GM18517 (cell line): Measurements from ENCODE around the gene LCN6.
"Not testable (repeated sequence)": the region's sequence is repeated elsewhere in the genome, so short reads cannot be mapped to it uniquely, and the experiment has no call there.

ENCODE experiments used
- ATAC-seq: cut with Tn5 transposase; IDR thresholded peaks from one replicate; pipeline ENCODE4 v1.9.1; 2021; ENCODE audit warnings: mild to moderate bottlenecking, moderate library complexity; ENCODE audit not compliant: unreplicated experiment

Gene LCN6

DNA sequence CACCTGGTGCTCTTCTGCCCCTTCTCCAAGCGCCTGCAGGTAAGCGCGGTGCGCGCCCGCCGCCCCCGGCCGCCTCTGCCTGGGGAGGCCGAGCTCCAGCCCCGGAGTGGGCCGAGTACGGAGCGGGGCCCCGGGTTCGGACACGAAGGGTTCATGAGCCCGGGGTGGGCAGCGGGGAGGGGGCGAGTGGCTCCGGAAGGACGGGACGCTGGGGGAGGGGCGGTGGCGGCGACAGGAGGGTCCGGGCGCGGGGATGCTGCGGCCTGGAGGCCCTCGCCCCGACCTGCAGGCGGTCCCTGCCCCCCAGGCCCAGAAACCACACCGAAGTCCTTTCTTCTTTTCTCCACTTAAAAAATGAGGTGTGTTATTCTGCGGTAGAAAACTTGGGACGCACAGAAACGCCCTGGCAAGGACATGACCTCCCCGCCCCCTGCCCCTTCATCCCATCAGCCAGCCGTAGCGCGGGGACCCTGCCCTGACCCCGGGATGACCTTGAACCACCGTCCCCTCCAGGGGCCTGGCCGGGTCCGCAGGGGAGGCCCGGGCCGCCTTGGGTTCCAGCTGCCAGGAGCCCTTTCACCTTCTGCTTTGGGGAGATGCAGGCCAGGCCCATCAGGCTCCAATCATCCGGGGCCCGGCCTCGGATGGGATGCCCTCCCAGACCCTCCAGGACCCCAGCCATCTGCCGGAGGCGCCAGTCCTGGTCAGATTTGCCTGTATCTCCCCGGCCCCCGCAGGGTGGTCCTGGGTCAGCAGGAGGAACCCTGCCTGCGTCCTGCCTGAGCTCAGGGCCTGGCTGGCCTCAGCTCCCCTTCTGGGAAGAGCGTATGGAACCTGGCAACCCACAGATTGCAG lies 35.4 kb downstream of the LCN6 start:
- ATAC-seq, result no peak

DNA sequence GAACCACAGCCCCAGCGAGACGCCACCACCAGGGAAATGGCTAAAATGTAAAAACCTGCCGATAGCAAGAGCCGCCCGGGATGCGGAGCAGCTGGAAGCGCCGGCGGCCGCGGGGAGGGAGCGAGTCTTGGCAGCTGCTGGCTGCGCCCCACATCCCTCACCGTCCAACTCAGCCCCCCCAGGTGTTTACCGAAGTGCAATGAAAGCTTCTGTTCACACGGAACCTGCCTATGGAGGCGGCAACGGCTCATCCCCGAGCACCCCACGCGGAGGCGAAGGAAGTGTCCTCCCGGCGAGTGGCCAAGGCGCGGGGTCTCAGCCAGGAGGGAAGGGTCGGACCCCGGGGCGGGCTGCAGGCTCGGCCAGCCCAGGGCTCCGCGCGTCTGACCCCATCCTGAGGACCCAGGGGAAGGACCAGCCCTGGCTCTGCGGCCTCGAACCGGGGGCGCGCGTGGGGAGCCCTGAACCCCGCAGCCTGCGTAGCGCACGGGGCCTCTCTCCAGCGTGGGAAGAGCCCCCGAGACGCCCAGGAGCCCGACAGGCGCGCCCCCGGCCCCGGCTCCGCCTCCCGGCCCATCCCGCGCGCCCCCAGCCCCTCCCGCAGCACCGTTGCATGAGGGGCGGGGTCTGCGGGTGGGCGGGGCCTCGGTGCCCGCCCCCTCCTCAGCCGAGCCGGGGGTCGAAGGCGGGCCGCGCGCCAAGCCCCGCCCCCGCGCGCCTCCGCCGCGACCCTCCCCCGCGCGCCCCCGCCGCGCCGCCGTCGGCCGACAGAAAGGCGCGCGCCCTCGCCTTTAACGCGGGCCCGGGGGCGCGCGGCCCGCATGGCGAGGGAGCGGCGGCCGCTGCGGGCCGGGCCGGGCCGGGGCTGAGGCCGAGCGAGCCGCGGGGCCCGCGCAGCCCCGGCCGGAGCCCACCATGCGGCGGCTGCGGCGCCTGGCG lies 36.3 kb downstream of the LCN6 start, which contains the start of gene DIPK1B:
TSS of gene DIPK1B (plus strand) at position 822 of the 939 bp plus-strand sequence. CDS start at position 916, 94 bp downstream.
- ATAC-seq, result no peak

DNA sequence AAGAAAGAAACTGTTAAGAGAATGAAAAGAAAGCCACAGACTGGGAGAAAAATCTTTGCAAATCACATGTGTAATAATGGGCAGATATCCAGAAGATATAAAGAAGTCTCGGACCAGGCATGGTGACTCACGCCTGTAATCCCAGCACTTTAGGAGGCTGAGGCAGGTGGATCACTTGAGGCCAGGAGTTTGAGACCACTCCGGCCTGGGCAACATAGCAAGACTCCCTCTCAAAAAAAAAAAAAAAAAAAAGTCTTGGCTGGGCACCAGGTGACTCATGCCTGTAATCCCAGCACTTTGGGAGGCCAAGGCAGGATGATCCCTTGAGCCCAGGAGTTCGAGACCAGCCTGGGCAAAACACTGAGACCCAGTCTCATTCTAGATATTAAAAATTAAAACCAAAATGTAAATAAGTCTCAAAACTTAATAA lies 37.1 kb downstream of the LCN6 start:
- not testable (repeated sequence) for ATAC-seq

DNA sequence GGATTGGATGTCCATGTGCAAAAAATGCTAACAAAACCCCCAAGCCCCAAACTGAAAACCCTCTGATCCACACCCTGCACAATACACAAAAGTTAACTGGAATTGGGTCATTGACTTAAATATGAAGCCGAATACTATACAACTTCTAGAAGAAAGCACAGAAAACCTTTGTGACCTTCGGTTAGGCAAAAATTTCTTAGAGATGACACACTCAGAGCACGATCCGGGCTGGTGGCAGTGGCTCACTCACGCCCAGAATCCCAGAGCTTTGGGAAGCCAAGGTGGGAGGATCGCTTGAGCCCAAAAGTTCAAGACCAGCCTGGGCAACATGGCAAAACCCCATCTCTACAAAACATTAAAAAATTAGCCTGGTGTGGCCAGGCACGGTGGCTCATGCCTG lies 37.8 kb downstream of the LCN6 start:
- no peak for ATAC-seq

DNA sequence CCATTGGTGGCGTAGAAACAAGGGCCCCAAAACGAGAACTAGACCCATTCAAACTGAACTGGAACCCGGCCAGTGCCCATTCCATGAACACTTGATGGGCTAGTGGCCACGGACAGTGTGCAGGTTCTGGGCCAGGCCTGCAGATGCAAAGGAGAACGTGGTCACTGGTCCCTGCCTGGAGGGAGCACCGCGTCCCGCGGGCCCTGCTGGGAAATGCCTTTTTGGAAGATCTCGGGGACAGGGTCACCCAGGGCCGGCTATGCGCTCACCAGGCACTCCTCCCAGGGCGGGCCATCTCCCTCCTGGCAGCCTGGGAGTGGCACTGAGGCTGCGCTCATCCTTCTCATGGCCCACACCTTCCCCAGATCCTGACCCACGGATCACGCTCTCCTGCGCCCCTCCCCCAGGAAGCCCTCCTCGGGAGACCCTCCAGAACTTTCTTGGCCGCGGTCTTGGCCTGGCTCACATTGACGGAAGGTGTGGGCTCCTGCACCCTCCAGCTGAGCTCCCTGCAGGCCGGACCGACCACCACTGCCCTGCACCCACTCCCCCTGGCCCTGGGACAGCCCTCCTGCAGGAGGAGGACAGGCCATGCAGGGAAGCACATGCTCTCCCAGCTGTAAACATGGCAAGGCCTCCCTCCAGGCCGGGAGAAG lies 38.7 kb downstream of the LCN6 start:
- no peak for ATAC-seq

DNA sequence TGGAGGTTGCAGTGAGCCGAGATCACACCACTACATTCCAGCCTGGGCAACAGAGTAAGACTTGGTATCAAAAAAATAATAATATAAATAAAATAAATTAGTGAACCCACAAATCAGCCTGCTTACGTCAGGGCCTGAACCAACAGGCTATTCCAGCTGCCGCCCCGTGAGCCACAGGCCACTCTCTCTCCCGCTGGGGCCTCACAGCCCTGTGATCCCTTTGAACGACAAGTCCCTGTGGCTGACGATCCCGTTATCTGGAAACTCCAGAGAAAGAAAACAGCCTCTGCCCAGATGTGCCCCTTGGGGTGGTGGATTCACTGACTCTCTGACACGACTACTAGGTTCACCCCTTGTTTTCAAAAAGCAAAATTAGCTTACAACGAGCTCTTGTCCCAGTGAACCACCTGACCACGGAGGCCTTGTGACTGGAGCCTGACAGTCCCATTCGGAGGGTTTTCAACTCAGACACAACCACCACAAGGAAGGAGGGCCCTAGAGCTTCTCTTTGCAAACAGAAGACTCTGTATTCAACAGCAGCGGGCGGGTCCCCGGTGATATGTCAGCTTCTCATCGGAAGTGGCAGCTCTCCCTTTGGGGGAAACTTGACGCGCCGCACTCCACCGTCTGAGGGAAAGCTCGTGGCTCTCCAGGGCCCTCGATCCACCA lies 40.3 kb downstream of the LCN6 start:
- ATAC-seq, result no peak

DNA sequence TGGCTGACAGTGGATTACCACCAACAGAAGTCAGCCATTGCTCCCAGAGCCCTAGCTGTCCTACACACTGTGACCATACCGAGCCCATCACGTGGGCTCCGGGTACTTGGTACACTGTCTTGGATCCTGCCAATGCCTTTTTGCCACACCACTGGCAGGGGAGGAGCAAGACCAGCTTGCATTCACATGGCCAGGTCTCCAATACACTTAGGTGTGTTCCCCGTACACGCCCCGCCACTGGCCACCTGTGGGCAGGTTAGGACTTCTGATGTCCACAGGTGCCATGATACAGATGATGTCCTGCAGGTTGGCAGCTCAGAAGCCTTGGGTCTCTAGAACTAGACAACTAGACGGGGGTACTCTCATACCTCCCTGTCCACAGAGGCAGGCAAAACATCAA lies 41.3 kb downstream of the LCN6 start:
- no peak for ATAC-seq

DNA sequence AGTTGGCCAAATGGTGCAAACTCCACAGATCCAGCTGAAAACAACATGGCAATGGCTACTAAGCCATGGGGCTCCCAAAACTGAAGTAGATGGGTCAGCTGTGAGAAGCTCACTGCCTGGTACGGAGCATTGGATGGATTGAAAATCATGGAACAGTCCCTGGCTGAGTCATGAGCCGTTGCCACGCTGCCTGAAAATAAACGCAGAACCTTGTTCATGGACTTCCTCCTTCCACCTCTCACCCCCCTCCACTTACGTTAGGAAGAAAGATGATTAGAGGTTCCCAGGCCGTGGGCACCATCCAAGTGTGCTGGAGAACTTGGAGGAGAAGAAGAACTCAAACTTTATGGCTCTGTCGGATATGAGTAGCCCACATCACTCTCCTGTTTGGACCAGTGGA lies 42.8 kb downstream of the LCN6 start:
- no peak for ATAC-seq

DNA sequence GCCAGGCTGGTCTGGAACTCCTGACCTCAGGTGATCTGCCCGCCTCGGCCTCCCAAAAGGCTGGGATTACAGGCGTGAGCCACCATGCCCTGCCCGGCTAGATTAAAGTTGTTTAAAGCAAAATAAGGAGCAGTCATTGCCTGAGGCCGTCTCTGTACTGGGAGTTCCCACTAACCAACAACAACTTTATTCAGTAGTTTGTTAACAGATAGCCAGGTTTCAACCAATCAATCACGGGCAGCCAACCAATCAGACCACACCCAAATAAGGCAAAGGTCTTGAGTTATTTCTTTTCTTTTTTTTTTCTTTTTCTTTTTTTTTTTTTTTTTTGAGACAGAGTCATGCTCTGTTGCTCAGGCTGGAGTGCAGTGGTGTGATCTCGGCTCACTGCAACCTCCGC lies 43.6 kb downstream of the LCN6 start:
- not testable (repeated sequence) for ATAC-seq

DNA sequence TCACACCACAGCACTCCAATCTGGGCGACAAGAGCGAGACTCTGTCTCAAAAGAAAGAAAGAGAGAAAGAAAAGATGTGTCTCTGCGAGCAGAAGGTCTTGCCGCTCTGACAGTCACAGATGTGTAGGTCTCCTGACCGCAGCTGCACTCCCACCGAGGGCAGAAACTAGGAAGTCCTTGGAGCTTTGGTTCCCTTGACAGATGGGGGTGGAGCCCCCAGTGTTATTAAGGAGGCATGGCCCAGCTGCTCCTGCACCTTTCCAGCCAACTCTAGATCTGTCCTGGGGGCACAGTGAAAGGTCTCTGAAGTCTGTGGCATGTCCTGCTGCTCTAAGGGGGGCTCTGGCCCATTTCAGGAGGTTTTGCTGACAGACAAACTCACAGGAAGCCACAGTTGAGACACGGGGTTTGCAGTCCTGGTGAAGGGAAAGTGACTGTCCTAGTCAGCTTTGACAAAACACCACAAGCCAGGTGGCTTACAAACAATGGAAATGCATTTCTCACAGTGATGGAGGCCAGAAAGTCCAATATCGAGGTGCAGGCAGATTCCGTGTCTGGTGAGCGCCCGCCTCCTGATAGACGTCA lies 45.0 kb downstream of the LCN6 start:
- no peak for ATAC-seq

DNA sequence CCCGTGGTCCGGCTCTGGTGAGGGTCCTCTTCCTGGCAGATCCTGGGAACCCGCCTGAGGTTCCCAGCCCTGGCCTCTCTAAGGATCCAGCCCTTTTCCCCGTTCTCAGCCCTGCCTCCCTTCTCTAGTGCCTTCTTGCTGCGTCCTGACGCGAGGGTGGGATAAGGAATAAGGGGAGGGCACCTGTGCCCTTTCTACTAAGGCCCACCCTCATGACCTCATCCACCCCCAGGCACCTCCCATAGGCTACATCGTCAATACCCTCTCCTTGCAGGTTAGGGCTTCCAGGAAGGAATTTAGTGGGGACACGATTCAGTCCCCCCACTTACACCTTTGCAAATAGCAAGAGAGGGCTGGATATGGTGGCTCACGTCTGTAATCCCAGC lies 46.7 kb downstream of the LCN6 start:
- no peak for ATAC-seq

DNA sequence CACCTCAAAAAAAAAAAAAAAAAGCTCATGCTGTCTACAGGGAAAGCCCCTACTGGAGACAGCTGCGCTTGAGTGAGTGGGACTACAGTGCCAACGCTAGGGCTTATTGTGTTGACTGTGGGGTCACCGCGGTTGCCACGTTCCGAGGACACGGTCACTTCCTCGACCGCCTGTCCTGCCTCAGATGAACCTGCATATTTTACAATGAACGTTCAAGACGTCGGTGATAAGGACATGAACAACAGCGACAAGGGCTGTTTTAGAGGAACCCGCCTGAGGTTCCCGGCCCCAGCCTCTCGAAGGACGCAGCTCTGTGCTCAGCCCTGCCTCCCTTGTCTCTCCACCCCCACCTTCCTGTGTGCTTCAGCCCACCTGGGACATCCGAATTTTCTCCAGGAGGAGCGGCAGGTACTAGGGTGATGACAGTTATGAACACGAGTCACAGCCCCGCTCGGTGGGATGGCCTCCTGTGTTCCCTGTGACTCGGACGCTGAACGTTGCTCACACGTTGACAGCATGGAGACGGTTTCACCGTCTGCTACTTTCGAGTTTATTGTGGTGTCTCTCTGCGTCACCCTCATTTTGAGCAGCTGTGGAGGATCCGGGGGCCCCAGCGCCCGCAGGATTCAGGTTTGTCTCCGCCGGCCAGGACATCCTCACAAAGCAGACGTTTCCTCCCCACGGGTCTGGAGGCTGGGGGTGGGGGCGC lies 47.2 kb downstream of the LCN6 start:
- no peak for ATAC-seq

DNA sequence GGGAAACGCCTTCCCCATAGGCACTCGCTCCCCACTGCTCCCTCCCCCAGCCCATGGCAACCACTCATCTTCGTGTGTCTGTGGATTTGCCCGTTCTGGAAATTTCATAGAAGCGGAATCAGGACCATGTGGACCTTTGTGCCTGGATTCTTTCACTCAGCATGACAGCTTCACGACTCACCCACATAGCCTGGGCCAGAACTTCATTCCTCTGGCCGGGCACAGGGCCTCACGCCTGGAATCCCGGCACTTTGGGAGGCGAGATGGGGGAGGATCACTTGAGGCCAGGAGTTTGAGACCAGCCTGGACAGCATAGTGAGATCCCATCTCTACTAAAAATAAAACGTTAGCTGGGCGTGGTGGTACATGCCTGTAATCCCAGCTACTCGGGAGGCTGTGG lies 48.0 kb downstream of the LCN6 start:
- no peak for ATAC-seq

DNA sequence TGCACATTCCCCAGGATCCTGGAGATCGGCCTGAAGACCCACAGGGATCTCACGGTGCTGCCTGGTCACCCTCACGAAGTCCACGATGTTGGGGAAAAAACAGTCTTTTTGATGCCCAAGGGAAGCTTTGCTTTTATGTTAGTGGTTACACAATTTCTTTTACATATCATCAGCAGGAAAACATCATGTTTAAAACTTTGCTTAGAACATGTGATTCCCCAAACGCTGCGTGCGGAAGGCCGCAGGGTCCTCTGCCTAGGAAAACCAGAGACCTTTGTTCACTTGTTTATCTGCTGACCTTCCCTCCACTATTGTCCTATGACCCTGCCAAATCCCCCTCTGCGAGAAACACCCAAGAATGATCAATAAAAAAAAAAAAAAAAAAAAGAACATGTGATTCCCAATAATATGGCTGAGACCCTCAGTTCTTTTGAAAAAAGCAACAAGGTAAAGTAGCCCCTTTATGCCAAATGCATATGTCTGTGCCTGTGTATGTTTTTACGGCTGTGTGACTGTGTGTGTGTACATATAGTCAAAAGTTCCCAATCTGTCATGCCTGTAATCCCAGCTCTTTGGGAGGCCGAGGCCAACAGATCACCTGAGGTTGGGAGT lies 49.6 kb downstream of the LCN6 start:
- no peak for ATAC-seq

DNA sequence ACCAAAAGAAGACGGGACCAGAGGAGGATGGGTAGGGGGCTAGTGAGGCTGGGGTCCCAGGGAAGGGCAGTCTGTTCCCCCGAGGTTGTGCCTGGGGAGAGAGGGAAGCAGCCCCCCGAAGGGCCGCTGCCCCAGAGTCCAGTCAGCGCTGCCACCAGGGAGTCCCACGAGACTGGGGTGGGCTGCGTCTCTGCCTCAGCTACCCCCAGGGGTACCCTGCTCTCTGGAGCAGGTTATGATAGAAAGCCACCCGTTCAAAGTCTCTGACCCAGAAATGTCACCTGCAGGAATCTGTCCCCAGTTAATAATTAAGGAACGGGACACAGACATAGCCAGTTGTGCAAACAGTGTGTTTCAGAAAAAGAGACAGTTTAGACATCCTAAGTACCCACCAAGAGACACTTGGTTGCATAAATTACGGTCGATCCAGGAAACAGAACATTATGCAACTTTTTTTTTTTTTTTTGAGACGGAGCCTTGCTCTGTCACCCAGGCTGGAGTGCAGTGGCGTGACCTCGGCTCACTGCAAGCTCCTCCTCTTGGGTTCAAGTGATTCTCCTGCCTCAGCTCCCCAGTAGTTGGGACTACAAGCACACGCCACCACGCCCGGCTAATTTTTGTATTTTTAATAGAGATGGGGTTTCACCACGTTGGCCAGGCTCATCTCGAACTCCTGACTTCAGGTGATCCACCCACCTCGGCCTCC lies 50.4 kb downstream of the LCN6 start:
- ATAC-seq, result no peak

DNA sequence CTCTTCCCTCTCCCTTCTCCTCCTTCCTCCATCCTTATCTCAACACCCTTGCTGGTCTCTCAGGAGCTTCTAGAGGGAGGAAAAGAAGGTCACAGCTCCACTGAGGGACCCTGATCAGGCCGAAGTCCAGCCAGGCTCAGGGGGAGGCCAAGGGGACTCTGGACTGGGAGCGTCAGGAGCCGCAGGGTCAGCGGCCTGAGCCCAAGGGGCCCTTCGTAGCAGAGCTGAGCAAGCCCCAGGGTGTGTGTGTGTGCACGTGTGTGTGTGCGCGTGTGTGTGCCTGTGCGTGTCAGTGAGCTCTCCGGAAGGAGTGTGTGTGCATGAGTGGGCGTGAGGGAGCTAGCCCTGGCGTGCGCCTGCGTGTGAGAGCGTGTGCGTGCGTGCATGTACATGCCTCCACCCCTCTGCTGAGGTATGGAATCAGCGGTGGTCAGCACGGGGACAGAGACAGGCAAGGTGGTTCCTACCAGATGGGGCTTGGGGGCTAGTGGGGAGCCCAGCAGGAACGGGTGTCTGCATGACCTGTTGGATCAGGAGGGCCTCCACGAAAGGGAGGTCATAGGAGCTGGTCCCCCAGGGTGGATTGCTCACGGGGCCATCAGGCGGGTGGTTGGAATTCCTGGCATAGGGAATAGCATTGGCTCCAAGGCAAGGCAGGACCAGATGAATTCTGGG lies 51.0 kb downstream of the LCN6 start:
- ATAC-seq, result no peak

DNA sequence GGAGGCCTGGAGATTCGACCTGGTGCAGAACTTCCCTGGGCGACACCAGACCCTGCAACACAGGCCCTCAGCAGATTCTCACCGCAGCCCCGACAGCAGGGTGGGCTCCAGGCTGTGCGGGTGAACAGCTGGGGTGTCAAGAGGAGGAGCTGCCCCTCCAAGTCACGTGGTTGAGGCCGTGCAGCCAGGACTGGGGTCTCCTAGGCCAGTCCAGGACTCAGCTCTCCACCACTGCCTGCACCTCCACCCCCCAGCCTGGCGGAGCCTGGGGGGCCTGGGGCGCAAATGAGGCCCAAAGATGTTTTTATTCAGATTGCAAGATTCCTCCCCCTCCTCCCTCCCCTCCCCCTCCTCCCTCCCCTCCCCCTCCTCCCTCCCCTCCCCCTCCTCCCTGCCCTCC lies 51.8 kb downstream of the LCN6 start:
- ATAC-seq, result no peak

DNA sequence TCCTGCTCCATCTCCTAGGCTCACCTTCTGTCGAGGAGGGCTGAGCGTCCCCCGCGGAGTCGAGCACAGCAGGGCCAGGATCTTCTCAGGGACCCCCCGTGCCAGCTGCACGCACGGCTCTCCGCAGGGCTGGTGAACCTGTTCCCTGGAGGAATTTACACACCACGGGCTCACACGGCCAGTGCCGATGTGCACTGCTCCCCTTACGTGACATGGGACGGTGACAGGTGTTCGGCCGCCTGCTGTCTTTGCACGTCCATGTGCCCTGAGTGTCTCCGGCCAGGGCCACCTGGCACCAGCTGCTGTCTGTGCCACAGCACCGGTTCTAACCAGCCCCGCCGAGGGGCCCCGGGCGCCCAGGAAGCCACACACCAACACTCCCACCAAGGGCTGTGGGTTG lies 52.4 kb downstream of the LCN6 start:
- ATAC-seq, result no peak
